Trophoblast cell (in vitro differentiated cells and primary cell): ENCODE results near the gene SP110.

ENCODE experiments used
- DNase-seq, 2 donors: peaks; one replicate each; pipeline ENCODE4 v3.0.0-alpha.2; 2016
- H2AFZ ChIP-seq: 2 replicates; pipeline ENCODE4 v1.6.1; 2013; ENCODE audit warnings: low read length, moderate library complexity, mild to moderate bottlenecking; ENCODE audit not compliant: insufficient read depth, poor library complexity
- H2AK5ac ChIP-seq: 2 replicates; pipeline ENCODE4 v1.6.1; 2013; ENCODE audit warnings: mild to moderate bottlenecking, low read length
- H2BK120ac ChIP-seq: 2 replicates; pipeline ENCODE4 v1.6.1; 2013; ENCODE audit warnings: low read length, mild to moderate bottlenecking, moderate library complexity; ENCODE audit not compliant: insufficient read depth, poor library complexity
- H2BK12ac ChIP-seq: 2 replicates; pipeline ENCODE4 v1.6.1; 2013; ENCODE audit warnings: mild to moderate bottlenecking, low read length, moderate library complexity
- H2BK5ac ChIP-seq: 2 replicates; pipeline ENCODE4 v1.6.1; 2013; ENCODE audit warnings: low read length, low read depth, moderate library complexity, mild to moderate bottlenecking; ENCODE audit not compliant: poor library complexity
- H3K14ac ChIP-seq: 2 replicates; pipeline ENCODE4 v1.6.1; 2013; ENCODE audit warnings: mild to moderate bottlenecking, low read length
- H3K18ac ChIP-seq: 2 replicates; pipeline ENCODE4 v1.6.1; 2013; ENCODE audit warnings: mild to moderate bottlenecking, low read length
- H3K23ac ChIP-seq: 2 replicates; pipeline ENCODE4 v1.6.1; 2013; ENCODE audit warnings: low read length
- H3K27ac ChIP-seq: 2 replicates; pipeline ENCODE4 v1.5.1; 2013; ENCODE audit warnings: low read depth, mild to moderate bottlenecking, inconsistent platforms, low read length, moderate library complexity
- H3K27me3 ChIP-seq: 2 replicates; pipeline ENCODE4 v1.6.1; 2013; ENCODE audit warnings: inconsistent platforms, mild to moderate bottlenecking, low read length, moderate library complexity; ENCODE audit not compliant: insufficient read depth
- H3K36me3 ChIP-seq, 2 experiments: 1 replicate in 1 of 2; 2 replicates in 1 of 2; pipeline ENCODE4 v1.6.1; 2013; ENCODE audit warnings: low read length in 2 of 2, mild to moderate bottlenecking in 2 of 2, moderate library complexity in 1 of 2; ENCODE audit not compliant: insufficient read depth in 2 of 2, control insufficient read depth in 1 of 2
- H3K4ac ChIP-seq: 2 replicates; pipeline ENCODE4 v1.6.1; 2013; ENCODE audit warnings: low read depth, mild to moderate bottlenecking, low read length, moderate library complexity
- H3K4me1 ChIP-seq, 2 experiments: 1 replicate in 1 of 2; 2 replicates in 1 of 2; pipeline ENCODE4 v1.6.1; 2013; ENCODE audit warnings: low read length in 2 of 2, mild to moderate bottlenecking in 2 of 2, moderate library complexity in 1 of 2; ENCODE audit not compliant: insufficient read depth in 2 of 2, control insufficient read depth in 1 of 2
- H3K4me2 ChIP-seq: 2 replicates; pipeline ENCODE4 v1.6.1; 2013; ENCODE audit warnings: inconsistent platforms, mild to moderate bottlenecking, low read length, moderate library complexity
- H3K4me3 ChIP-seq: 2 replicates; pipeline ENCODE4 v1.5.1; 2013; ENCODE audit warnings: mild to moderate bottlenecking, low read depth, low read length, inconsistent platforms
- H3K79me1 ChIP-seq: one replicate; pipeline ENCODE4 v1.6.1; 2013; ENCODE audit warnings: low read length
- H3K79me2 ChIP-seq: 2 replicates; pipeline ENCODE4 v1.6.1; 2013; ENCODE audit warnings: low read length, mild to moderate bottlenecking; ENCODE audit not compliant: control insufficient read depth, insufficient read depth, poor library complexity
- H3K9ac ChIP-seq: 2 replicates; pipeline ENCODE4 v1.6.1; 2013; ENCODE audit warnings: mild to moderate bottlenecking, low read length
- H3K9me3 ChIP-seq: 2 replicates; pipeline ENCODE4 v1.6.1; 2013; ENCODE audit warnings: low read depth, mild to moderate bottlenecking, control low read depth, inconsistent platforms, low read length; ENCODE audit not compliant: insufficient read depth
- H4K12ac ChIP-seq: 2 replicates; pipeline ENCODE4 v1.6.1; 2013; ENCODE audit warnings: low read depth, mild to moderate bottlenecking, low read length, moderate library complexity
- H4K8ac ChIP-seq: 2 replicates; pipeline ENCODE4 v1.6.1; 2013; ENCODE audit warnings: low read depth, mild to moderate bottlenecking, low read length, moderate library complexity
- H4K91ac ChIP-seq: one replicate; pipeline ENCODE4 v1.6.1; 2013; ENCODE audit warnings: low read depth, mild to moderate bottlenecking, low read length, moderate library complexity
- WGBS: extraction: QIAGEN DNeasy Blood & Tissue Kit; methylation state at CpG from one replicate; pipeline ENCODE4 v1.1.7; 2013; ENCODE audit warnings: missing lambda C conversion rate; ENCODE audit not compliant: insufficient read length, insufficient coverage; ENCODE audit errors: extremely low coverage; 5-methylcytosine and 5-hydroxymethylcytosine counted together

Gene SP110

GRCh38 chr2:230129343-230129742, 90.4 kb downstream of the SP110 start:
- Histone ChIP-seq H3K4ac (no peak overlapping the region), H4K8ac (no peak overlapping the region), H4K91ac (no peak overlapping the region), H3K4me3 (no peak overlapping the region), H2BK120ac (no peak overlapping the region), H2BK12ac (no peak overlapping the region), H3K9ac (no peak overlapping the region), H3K4me1 (no peaks in the 10 kb centered on the region), H3K79me2 (no peaks in the 10 kb centered on the region), H3K9me3 (peaks cover 2% of the 10 kb centered on the region), H2BK5ac (no peak overlapping the region), H3K18ac (no peak overlapping the region), H3K79me1 (no peaks in the 10 kb centered on the region), H3K27me3 (no peaks in the 10 kb centered on the region), H3K4me2 (no peak overlapping the region), H2AFZ (no peak overlapping the region), H2AK5ac (no peak overlapping the region), H3K27ac (no peak overlapping the region), H4K12ac (no peak overlapping the region), H3K14ac (no peak overlapping the region), H3K23ac (no peak overlapping the region), H3K36me3 (no peaks in the 10 kb centered on the region)
- no CpG with 5 or more reads among the region's 1 CpG for WGBS
- DNase-seq: no peak

DNA sequence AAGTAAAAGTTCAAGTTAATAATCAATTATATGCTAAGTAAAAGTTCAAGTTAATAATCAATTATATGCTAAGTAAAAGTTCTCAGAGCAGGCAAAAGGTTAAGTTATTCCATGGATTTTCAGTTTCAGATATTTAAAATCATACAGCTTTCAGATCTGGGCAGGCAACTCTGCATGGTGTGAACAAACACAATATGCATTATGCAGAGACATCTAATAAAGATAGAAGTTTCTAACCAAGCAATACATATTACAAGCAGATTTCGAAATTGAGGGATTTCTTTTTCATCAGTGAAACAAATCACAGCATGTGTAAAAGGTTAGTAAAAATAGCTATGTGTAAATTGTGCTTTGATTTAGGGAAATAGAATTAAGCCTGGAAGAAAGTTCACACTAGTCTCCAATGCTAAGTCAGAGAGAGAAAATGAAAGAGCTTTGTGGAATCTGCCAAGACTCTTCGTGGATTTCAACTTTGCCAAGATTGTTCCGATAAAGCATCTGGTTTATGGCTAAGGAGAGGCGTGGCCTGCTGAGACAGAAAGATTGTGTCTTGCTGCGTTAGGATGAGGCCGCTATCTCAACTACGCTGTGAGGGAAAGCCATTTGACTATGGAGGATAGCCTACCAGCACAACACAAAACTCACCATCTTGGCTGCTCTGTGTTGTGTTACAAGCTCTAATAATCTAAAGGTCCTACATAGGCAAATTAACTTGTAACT, 91.0 kb downstream of the SP110 start:
- peak; percentile 72 for DNase-seq
- Histone ChIP-seq H2BK120ac (no peak overlapping the region), H2AK5ac (no peak overlapping the region), H3K9ac (no peak overlapping the region), H3K27ac (no peak overlapping the region), H3K9me3 (peaks cover 2% of the 10 kb centered on the region), H3K4me3 (no peak overlapping the region), H4K8ac (no peak overlapping the region), H3K23ac (no peak overlapping the region), H3K79me2 (no peaks in the 10 kb centered on the region), H3K4me2 (no peak overlapping the region), H3K79me1 (no peaks in the 10 kb centered on the region), H2BK5ac (no peak overlapping the region), H3K36me3 (no peaks in the 10 kb centered on the region), H2BK12ac (no peak overlapping the region), H2AFZ (no peak overlapping the region), H4K12ac (no peak overlapping the region), H3K4ac (no peak overlapping the region), H3K4me1 (no peaks in the 10 kb centered on the region), H3K14ac (no peak overlapping the region), H3K18ac (no peak overlapping the region), H4K91ac (no peak overlapping the region), H3K27me3 (no peaks in the 10 kb centered on the region)
- no CpG with 5 or more reads among the region's 7 CpGs for WGBS

DNA sequence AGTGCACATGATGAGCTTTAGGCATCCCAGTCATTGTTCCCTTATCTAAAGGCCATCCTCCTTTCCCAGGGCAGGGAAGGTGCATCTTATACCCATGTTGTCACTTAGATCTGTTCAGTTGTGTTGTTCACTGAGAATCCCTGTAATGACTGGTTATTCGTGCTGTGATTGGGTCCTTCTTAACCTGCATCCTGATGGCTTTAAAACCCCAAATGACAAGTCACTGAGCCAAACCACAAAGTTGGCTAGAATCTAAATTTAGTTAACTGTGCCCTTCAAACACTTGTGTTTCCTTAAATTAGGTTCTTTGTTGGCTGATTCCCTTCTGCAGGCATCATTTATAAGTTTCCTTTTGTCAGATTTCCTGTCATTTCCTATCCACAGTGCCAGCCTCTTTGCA, 92.6 kb downstream of the SP110 start:
- H3K79me2 ChIP-seq: no peaks in the 10 kb centered on the region
- no CpG with 5 or more reads among the region's 1 CpG for WGBS
- no peak overlapping the region for H3K18ac ChIP-seq
- H4K12ac ChIP-seq: no peak overlapping the region
- no peak overlapping the region for H2BK12ac ChIP-seq
- DNase-seq: no peak
- no peak overlapping the region for H3K27ac ChIP-seq
- H3K4ac ChIP-seq: no peak overlapping the region
- no peak overlapping the region for H3K4me2 ChIP-seq
- no peaks in the 10 kb centered on the region for H3K36me3 ChIP-seq
- no peak overlapping the region for H4K91ac ChIP-seq
- no peak overlapping the region for H3K9ac ChIP-seq
- H2BK120ac ChIP-seq: no peak overlapping the region
- no peaks in the 10 kb centered on the region for H3K9me3 ChIP-seq
- no peak overlapping the region for H3K4me3 ChIP-seq
- no peaks in the 10 kb centered on the region for H3K4me1 ChIP-seq
- H3K79me1 ChIP-seq: no peaks in the 10 kb centered on the region
- H3K27me3 ChIP-seq: no peaks in the 10 kb centered on the region
- no peak overlapping the region for H3K23ac ChIP-seq
- H2AFZ ChIP-seq: no peak overlapping the region
- no peak overlapping the region for H2AK5ac ChIP-seq
- H3K14ac ChIP-seq: no peak overlapping the region
- H2BK5ac ChIP-seq: no peak overlapping the region
- no peak overlapping the region for H4K8ac ChIP-seq

GRCh38 chr2:230124757-230125431, 94.9 kb downstream of the SP110 start:
- Histone ChIP-seq H3K9ac (no peak overlapping the region), H3K27me3 (no peaks in the 10 kb centered on the region), H4K91ac (no peak overlapping the region), H3K79me1 (no peaks in the 10 kb centered on the region), H3K4ac (no peak overlapping the region), H3K23ac (no peak overlapping the region), H2BK5ac (no peak overlapping the region), H2BK12ac (no peak overlapping the region), H2AK5ac (no peak overlapping the region), H3K4me3 (no peak overlapping the region), H3K4me1 (no peaks in the 10 kb centered on the region), H3K4me2 (no peak overlapping the region), H4K8ac (no peak overlapping the region), H3K27ac (no peak overlapping the region), H2AFZ (no peak overlapping the region), H3K36me3 (no peaks in the 10 kb centered on the region), H4K12ac (no peak overlapping the region), H3K79me2 (no peaks in the 10 kb centered on the region), H3K18ac (no peak overlapping the region), H3K14ac (no peak overlapping the region), H2BK120ac (no peak overlapping the region), H3K9me3 (peaks cover 5% of the 10 kb centered on the region)
- DNase-seq: no peak
- WGBS: no CpG with 5 or more reads among the region's 11 CpGs
